Kidney glomerular epithelial cell (primary cell): ENCODE data around the gene VTI1A.
"Not testable (repeated sequence)": the region's sequence is repeated elsewhere in the genome, so short reads cannot be mapped to it uniquely, and the experiment has no call there.

ENCODE experiments used
- DNase-seq: peaks from one replicate; lab custom pipeline; 2025; lab: John Stamatoyannopoulos, UW

VTI1A gene

DNA sequence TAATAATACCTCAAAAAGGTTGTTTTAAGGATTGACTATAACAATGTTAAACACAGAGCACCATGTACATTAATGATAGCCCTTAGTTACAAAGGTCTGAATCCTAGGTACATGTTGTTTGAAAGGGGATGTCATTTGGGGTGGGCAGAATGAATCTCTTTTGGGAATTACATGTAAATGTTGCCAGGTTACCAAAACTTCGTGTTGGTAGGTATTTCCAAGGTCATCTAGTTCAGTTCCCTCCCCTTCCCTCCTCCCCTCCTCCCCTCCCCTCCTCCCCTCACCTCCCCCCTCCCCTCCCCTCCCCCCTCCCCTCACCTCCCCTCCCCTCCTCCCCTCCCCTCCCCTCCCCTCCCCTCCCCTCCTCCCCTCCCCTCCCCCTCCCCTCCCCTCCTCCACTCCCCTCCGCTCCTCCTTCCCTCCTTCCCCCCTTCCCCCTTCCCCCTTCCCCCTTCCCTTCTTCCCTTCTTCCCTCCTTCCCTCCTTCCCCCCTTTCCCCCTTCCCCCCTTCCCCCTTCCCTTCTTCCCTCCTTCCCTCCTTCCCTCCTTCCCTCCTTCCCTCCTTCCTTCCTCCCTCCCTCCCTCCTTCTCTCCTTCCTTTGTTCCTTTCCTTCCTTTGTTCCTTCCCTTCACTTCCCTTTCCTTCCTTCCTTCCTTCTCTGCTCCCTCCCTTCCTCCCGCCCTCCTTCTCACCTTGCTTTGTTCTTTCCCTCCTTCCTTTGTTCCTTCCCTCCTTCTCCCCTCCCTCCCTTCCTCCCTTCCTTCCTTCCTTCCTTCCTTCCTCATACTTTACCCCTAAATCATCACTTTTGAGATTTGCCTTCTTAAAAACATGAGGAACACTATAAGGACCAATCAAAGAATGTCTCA, 8.1 kb downstream of the VTI1A start:
- no peak for DNase-seq

DNA sequence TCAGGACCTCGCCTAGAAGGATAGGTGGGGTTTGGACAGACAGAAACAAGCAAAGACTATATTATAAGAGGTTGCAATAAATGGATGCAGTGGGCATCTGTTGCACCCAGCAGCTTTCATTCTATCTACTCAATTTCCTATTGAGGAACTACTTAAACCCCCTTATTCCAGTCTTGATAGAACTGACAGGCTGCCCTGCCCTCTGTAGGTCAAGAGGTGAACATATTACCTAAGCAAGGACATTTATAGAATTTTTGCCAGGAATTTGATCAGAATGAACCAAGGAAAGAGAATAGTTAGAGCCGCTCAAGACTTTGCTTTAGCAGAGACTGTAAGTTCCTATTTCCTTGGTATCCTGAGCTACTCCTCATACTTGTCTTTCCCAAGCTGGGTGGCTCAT, 9.5 kb downstream of the VTI1A start:
- no peak for DNase-seq

DNA sequence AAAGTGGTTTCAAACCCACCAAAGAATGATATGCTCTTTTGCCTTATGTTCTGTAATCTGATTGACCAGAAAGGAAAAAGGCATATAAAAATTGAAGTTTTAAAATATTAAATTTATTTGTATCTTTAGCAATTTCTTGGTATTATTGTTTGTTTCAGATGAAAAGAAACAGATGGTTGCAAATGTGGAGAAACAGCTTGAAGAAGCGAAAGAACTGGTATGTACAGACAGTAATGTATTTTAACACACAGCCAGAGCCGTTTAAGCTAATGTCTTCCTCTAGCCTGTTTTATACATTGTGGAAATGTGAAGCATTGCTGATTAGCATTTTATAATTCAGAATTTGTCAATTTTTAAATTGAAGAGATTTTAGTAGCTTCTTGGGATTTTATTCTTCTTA, 13.4 kb downstream of the VTI1A start:
- no peak for DNase-seq

DNA sequence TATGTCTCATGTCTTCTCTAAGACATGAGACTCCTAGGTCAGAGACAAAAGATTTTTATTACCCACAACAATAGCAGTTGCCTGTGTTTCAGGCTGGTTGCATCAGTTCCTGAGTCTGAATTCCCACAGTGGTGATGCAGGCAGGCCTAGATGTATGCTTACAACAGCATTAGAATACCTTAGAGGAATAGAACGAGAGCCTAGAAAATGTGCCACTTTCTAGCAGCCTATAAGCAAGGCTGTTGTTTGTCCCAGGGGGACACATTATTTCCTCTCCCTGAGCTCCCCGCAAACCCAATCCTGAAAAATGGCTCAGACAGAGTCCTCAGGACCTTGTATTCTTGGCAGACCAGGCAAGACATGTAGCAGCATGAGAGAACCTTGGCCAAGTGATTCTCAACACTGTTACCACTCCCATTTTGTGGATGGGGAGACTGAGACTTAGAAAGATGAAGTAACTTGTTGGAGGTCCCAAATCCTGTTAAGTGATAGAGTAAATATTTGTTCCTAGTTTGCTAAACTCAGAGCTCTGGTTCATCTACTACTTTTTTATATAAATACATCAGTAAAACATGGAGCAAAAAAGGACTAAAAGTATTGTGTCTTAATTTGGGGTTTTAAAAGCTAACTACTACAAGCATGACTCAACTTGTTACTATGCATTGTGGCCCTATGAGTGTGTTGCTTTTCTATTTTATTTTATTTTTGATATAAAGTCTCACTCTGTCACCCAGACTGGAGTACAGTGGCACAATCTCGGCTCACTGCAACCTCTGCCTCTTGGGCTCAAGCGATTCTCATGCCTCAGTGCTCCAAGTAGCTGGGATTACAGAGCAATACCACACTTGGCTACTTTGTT, 14.2 kb downstream of the VTI1A start:
- DNase-seq, result no peak

DNA sequence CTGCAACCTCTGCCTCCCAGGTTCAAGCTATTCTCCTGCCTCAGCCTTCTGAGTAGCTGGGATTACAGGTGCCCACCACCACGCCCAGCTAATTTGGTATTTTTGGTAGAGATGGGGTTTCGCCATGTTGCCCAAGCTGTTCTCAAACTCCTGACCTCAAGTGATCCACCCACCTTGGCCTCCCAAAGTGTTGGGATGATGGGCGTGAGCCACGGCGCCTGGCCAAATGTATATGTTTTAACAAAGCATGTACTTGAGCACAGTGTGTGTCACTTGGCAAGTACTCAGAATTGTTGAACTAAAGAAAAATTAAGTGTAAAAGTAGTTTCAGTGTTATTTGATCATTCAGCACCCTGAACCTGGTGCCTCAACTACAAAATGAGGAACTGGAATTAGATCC, 17.1 kb downstream of the VTI1A start:
- not testable (repeated sequence) for DNase-seq

DNA sequence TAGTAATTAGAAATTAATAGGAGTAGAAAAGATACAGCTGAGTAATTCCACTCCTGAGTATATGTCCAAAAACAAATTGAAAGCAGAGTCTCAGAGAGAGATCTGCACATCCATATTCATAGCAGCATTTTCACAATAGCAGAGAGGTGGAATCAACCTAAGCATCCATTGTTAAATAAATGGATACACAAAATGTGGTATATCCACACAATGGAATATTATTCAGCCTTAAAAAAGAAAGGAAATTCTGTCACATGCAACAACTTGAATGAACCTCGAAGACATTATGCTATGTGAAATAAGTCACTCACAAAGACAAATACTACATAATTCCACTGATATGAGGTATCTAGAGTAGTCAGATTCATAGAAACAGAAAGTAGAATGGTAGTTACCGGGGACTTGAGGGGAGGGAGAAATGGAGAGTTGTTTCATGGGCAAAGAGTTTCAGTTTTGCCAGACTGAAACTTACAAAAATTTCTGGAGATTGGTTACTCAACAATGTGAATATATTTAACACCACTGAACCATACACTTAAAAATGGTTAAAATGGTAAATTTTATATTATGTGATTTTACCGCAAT, 18.4 kb downstream of the VTI1A start:
- DNase-seq, result no peak

DNA sequence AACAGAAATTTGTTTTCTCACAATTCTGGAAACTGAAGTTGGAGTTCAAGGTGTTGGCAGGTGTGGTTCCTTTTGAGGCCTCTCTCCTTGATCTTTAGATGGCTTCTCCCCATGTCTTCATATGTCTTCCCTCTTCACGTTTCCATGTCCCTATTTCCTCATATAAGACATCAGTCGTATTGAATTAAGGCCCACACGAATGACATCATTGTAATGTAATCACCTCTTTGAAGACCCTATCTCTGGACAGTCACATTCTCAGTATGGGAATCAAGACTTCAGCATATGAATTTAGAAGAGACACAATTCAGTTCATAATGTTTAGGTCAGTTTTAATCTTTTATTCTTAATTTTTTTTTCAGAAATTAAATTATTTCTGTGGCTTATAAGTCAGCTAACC, 19.8 kb downstream of the VTI1A start:
- no peak for DNase-seq

DNA sequence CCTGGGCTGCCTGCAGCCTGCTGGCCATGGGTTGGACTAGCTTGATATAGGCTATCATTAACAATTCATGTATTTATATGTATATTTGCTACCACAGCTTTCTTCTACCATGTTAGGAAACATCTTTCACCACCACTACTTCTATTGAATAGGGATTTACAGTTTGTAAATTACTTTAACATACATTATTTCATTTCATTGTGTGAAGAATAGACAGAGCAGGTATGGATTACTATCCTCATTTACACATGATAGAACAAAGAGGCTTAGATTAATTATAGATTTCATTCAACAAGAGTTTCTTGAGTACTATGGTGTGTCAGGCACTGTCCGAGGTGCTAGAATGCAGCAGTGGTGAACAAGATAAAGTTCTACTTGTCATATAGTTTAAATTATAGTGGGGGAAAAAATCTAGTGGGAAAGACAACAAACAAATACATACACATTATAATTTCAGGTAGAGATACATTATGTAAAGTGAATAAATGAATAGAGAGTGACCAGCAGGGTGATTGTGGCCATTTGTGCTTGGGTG, 20.6 kb downstream of the VTI1A start:
- no peak for DNase-seq

DNA sequence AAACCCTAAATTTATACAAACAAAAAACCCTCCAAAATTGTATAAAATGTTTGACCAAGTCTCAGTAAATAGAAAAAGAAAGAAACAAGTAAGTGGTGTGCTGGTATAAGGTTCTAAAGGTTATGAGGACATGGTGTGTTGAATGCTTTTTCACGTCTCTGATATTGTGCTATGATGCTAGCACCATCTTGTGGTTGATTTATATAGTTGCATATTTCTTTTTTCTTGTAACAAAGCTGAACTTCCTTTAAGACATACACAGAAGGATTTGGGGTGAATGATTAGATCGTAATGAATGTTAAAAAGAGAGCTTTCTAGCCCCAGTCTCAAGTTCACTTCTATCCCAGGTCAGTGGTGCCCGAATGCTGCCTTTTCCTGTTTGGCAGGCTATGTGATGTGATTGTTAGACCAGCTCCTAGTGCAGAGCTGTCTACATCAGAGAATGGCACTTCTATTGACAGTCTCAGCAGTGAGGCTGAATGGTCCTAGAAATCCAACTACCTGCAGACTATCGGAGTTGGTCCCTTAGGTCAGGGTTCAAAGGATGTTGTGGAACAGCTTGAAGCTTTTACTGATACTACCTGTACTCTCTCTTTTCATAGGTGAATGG, 25.0 kb downstream of the VTI1A start:
- DNase-seq, result peak; percentile 77

DNA sequence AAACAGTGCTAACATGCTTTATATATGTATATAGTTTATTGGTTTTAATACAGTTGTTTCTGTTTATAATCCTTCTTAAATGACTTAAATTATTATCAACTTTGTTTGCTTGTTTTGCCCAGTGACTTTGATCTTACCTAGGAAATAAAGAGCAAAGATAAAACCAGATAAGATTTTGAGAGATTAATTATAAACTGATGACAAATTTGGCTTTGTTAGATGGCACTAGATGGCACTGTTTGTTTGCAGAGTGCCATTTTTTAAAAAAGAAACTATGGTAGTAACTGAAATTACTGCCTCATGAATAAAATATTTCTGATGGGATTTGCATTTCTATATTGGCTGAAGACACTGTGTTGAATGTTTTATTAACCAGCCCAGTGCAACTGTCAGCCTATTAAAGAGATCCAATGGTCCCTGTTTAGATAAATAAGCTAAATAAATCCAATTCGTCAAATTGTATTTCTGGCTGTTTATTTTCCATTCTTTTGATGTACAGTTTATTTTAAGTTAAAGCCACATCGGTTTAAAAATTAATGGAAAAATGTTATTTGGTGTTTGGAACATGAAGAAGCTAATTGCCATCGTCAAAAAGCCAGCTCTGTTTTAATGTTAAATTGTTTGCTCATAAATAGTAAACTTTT, 28.7 kb downstream of the VTI1A start:
- peak; percentile 9 for DNase-seq

DNA sequence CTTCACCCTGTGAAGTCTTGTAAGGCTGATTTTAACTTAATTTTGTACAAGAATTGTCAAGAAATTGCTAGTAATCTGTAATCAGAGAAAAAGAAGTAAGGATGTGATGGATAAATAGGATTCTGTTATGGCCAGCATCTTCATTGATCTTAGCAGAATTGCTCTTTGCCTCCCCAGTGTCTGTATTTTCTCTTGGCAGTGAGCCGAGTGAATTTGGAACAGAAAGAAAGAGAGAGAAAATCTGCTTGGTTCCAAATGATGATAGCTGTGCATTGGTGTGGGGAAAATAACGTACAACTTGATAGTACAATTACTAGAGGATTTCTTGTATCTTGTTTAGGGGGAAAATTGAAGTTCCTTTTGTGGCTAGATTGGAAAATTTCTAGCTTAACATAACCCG, 34.6 kb downstream of the VTI1A start:
- DNase-seq, result no peak

DNA sequence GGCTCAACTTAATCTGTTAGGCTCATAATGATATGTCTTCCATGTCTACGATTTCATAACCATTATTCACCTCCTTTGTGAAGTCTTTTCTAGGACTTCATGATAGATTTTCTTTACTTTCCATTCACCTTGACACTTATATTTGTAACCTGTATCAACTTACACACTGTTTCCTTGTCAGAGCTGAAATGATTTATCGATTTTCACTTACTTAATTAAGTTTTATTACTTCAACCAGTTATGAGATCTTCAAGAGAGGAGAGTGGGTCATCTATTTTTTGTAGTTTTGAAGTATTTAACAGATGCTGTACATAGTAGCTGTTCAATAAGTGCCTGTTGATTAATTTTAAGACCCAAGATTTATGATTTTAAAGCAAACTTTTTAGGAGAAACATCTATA, 37.4 kb downstream of the VTI1A start:
- no peak for DNase-seq

DNA sequence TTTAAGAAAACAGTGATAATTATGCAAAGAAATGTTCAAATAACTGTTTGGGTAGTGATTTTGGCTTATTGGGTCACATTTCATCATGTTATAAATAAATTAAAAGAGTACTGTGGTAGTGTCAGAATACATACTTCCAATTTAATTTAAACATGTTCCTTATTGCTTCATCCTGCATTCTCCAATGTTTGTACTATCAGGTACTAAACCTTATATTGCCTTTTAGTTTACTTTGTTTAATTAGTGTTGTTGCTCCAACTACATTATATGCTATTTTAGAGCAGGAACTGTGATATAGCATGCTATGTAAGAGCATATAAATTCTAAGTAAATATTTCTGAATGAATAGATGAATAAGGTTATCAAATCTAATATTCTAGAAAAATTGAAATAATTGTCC, 40.9 kb downstream of the VTI1A start:
- DNase-seq, result no peak

DNA sequence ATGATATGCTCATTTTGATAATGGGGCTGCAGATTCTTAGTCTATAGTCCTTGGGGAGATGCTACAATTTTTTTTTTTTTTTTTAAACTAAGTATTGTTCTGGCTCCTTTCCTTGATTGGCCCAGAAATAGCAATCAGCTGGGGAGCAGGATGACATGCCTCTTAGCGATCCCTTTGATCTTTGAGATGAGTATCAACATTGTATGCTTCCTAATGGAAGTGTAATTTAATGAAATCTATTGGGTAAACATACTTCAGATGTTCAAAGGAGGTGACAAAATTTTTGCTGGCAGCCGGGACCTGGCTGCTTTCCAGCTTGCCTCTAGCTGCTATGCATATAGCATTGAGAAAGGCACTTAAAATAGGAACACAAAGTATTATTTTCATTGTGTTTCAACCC, 43.5 kb downstream of the VTI1A start:
- DNase-seq, result no peak

DNA sequence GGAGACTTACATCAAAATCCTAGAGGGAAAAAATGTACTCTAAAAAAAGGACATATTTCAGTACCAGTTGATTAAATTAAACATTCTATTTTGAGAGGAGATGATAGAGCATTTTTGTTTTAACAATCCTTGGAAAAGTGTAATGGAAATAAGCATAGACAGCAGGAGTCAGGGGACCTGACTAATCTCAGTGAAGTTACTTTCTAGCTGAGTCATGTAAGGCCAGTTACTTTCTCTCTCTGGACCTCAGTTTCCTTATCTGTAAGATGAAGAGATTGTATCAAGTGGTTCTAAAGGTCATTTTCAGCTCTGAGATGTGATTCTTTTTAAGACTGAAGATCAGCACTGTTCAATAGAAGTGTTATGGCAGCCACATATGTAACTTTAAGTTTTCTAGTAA, 44.1 kb downstream of the VTI1A start:
- no peak for DNase-seq

DNA sequence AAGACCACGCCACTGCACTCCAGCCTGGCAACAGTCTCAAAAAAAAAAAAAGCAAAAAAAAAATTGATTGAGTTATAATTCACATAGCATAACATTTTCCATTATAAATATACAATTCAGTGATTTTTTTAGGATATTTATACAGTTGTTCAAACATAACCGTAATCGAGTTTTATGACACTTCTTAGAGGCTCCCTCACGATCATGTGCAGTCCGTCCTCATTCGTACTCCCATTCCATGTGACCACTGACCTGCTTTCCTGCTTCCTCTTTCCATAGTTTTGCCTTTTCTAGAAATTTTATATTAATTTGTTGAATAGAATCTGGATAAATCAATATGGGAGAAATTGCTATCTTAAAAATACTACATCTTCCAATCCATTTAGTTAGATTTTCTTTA, 45.7 kb downstream of the VTI1A start:
- no peak for DNase-seq

DNA sequence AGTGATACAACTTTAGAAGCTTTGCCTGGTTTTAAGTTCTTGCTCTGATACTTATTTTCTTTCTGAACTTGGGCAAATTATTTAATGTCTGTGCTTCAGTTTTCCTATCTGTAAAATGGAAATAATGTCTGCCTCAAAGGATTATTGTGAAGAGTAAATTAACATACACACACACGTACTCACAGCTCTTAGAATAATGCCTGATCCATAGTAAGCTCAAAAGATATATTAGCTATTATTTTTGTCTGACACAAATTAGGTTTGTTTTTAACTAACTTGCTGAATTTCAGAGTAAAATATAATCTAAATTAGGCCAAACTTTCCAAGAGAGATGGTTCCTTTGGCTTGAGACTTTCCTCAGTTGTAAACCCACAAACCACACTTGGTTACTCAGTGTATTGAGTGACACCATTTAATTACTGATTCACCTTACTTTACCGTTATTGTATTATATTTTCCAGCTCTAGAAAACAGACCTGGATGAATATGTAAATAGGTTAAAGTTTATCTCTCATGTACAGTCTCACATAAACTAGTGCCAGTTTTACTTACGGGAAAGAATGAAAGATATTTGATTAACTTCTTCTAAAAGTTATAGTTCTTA, 50.4 kb downstream of the VTI1A start:
- no peak for DNase-seq

DNA sequence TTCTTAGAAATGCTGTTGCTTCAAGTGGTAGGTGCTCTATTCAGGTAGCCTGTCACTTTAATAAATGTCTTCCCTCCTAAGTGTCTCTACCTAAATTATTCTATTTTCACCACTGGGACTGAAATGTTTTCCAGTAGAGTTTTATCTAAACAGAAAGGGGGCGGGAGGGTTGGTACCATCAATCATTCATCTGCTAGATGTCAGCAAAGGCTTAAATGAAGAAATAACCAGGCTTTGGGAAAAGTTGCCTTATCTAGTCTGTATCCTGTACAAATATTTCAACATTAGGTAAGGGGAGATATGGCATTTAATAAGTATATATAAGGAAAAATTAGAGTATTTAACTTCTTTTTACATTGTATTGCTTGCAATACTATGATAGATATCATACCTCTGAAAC, 51.8 kb downstream of the VTI1A start:
- DNase-seq, result no peak

DNA sequence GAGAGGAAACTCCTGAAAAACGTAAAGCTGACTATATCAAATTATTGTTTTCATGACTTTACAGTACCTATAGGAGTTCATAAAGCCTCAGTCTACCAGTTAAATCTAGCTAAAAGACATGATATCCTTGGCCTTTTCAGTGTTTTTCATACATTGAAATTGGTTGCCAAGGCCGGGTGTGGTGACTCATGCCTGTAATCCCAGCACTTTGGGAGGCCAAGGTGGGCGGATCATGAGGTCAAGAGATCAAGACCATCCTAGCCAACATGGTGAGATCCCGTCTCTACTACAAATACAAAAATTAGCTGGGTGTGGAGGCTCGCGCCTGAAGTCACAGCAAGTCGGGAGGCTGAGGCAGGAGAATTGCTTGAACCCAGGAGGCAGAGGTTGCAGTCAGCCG, 53.0 kb downstream of the VTI1A start:
- not testable (repeated sequence) for DNase-seq

DNA sequence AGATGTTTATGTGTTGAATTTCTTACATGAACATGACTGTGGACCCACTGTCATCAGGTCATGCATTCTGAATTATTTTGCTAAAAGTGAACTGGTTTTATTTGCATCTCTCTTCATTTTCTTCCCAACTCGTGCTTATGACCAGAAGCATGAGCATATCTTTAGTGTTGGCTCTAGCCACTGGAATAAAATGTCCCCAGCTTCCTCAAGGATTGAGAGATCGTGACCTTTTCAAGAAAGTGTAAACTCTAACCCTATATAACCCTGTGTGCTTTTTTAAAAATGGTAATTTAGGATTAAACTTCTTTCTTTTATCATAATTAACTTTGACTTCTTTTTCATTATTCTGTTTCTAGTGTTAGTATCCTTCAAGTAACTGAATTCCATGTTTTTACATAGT, 55.5 kb downstream of the VTI1A start:
- DNase-seq, result no peak

DNA sequence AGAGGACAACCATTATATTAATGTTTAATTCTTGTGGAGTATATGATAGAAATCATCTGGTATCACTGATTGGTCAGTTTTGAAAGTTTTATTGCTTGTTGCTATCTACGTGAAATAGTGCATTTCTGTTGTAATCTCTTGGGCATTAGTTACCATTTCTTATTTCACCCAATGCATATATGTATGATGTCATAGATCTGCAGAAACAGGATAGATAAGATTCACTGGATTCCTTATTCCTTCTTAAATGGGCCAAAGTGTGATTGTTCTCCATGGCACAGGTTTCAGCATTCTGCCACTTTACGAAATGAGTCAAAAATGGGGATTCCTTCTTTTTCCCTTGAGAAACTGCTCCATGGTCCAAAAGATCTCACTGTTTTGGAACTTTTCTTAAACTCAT, 56.6 kb downstream of the VTI1A start:
- DNase-seq, result no peak
